LNCAP (cell line): Measurements from ENCODE around the gene BNIP5.

Experiments
- TF ChIP-seq, protein P1 (sequence below): fragments of 450-650 bp; IDR thresholded peaks from 2 replicates; pipeline ENCODE4 v1.5.1; 2017; ENCODE audit warnings: mild to moderate bottlenecking

Gene BNIP5

DNA sequence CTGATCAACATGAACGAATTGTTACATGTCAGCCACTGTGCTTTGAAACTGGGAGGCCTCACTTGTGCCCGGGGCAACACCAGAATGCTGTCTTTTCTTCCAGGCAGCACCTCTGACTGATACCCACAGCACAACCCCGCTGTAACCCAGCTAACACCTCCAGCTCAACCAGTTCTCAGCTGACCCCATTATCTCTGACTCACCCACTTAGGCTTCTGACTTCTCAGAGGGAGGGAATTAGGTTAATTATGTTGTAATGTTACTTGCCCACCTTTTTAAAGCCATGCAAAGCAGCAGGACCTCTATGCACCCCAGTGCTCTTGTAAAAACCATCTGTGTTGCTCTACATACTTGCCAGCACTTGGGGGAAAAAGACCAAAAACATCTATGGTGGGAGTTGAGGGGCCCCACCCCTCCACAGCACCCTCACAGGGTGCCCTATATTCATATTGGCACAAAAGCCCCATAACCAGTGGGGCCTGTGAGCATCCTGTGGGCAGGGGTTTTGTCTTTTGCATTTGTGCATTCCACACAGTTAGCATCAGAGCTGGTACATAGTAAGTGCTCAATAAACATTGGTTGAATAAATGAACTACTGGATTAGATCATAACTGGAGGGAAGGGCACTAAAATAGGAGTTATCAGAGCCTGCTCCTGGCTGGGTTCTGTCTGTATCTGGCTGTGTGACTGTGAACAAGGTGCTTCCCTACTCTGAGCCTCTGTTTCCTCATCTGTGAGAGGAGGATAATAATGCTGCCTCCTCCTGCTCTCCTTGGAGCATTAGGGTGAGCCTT, 22.3 kb downstream of the BNIP5 start:
- TF ChIP-seq, protein P1, sequence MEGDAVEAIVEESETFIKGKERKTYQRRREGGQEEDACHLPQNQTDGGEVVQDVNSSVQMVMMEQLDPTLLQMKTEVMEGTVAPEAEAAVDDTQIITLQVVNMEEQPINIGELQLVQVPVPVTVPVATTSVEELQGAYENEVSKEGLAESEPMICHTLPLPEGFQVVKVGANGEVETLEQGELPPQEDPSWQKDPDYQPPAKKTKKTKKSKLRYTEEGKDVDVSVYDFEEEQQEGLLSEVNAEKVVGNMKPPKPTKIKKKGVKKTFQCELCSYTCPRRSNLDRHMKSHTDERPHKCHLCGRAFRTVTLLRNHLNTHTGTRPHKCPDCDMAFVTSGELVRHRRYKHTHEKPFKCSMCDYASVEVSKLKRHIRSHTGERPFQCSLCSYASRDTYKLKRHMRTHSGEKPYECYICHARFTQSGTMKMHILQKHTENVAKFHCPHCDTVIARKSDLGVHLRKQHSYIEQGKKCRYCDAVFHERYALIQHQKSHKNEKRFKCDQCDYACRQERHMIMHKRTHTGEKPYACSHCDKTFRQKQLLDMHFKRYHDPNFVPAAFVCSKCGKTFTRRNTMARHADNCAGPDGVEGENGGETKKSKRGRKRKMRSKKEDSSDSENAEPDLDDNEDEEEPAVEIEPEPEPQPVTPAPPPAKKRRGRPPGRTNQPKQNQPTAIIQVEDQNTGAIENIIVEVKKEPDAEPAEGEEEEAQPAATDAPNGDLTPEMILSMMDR = no peak

DNA sequence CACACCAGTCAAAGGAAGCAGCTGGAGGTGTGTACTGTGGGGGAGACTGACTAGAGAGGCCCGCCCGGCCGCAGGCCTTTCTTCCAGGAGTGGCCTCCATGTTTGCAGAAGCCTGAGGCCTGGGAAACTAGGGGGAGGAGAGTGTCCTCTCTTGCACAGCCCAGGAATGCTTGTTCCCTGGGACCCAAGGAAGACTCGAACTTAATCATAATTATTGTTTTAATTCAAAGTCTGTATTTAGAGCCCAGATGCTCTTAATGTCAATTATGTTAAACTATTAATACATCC, 23.1 kb downstream of the BNIP5 start:
- TF ChIP-seq, protein P1 = no peak

DNA sequence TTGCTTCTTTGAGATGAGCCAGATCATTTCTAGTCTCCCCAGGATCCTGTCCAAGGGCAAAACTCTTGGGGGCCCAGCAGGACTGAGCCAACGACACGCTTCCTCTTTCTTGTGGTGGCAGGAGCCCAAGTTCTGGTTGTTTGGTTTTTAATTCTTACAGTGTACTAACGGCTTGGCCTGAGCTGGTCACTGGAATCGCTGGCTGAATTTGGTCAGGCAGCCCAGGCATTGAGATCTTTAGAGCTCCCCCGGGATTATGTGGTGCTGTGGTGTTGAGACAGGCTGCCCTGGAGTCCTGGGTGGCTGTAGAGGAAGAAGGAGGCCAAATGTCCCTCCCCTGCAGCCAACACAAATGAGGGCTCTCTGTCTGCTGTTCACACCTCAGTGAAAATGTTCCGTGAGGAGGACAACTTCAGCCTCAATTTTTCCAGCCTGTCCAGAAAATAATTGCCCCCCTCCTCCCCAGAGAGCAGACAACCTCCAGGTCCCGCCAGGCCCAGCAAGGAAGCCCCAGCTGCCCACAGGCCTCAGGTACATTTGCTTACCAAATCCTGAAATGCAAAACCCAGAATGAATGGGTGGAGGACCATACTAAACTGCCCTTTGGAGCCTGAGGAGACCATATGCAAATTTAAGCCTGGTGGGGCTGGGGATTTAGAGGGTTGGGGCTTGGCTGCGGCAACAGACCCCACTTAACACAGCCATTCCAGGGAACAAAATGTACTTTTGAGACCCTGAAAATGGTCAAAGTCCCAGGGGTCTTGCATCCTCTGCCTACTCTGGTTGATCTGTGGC, 23.6 kb downstream of the BNIP5 start:
- TF ChIP-seq, protein P1 = no peak

DNA sequence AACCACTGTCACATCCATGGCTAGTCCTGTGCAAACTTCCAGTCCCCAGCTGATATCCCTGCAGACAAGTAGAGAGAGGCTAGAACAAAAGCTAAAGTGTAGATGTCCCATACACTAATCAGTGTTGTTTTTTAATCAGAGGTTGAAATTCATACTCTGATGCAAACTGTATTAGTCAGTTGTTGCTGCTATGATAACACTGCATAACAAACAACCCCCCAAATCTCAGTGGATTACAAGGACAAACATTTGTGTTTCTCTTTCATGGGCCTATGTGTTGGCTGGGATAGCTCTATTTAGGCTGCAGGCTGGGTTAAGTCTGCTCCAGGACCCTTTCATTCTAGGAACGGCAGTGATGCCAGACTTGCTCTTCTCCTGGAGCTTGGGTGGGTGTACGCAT, 26.8 kb downstream of the BNIP5 start:
- TF ChIP-seq, protein P1 = no peak

- TF ChIP-seq, protein P1 = no peak
Measured at GRCh38 chr6:36309203-36309602, 27.5 kb downstream of the BNIP5 start.

DNA sequence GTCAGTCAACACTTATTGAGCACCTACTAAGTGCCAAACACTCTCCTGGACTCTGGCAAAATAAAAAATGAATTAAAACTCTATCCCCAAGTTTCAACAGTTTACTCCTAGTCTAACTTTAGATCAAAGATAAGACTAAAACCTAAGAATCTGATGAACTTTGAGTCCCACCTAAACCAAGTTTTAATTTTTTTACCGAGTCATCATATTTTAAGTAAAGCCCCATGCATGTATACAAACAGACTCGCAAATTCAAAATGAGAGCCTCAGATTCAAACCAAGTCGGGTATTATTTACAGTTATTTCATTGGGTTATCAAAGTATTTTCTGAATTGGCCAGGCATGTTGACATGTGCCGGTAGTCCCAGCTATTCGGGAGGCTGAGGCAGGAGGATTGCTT, 28.2 kb downstream of the BNIP5 start:
- TF ChIP-seq, protein P1 = no peak

- TF ChIP-seq, protein P1 = no peak
Measured at GRCh38 chr6:36306375-36306774, 30.3 kb downstream of the BNIP5 start.
